ENCODE measurements around the gene IL17RA. TPM values are rescaled to one million over a fixed set of nuclear protein-coding genes. Genes with fewer than 3 reads are reported as not detected.

IL17RA gene
- polyA plus RNA-seq, 1 donor (not counting 4 experiments of a cell fraction or from before 2014, with no cell fraction given) = 6.0 TPM

GRCh38 chr22:17109976-17110375 lies 25.2 kb downstream of the IL17RA start:
- H3K9me1 ChIP-seq (ENCODE audit: control insufficient read depth, extremely low read depth, insufficient read depth, low read length) = no peaks in the 10 kb centered on the region

GRCh38 chr22:17110791-17111550 lies 26.2 kb downstream of the IL17RA start:
- Histone ChIP-seq H3K9ac (ENCODE audit: control insufficient read depth, extremely low read depth, insufficient read depth, low read length) (no peak overlapping the region), H3K27ac (ENCODE audit: control insufficient read depth, insufficient read depth, low read length) (no peak overlapping the region), H3K36me3 (ENCODE audit: control insufficient read depth in 2 of 2, extremely low read depth in 1 of 2, insufficient read depth in 2 of 2, low read length in 2 of 2) (peaks cover 13% of the 10 kb centered on the region in 2 experiments), H3K9me3 (ENCODE audit: control insufficient read depth, low read depth, low read length) (no peaks in the 10 kb centered on the region), H3K4me2 (ENCODE audit: control insufficient read depth, extremely low read depth, insufficient read depth, low read depth, low read length) (no peak overlapping the region), H4K20me1 (ENCODE audit: control insufficient read depth, extremely low read depth, insufficient read depth, low read length) (peaks cover 4% of the 10 kb centered on the region), H3K4me3 (ENCODE audit: control insufficient read depth in 2 of 3, extremely low read depth in 1 of 3, insufficient read depth in 2 of 3, low read depth in 1 of 3, low read length in 3 of 3) (no peak overlapping the region), H3K4me1 (ENCODE audit: control insufficient read depth, extremely low read depth, insufficient read depth, low read length) (no peaks in the 10 kb centered on the region), H2AFZ (ENCODE audit: control insufficient read depth, low read length) (no peak overlapping the region), H3K79me2 (ENCODE audit: control insufficient read depth, insufficient read depth, low read length) (no peaks in the 10 kb centered on the region), H3K9me1 (ENCODE audit: control insufficient read depth, extremely low read depth, insufficient read depth, low read length) (no peaks in the 10 kb centered on the region), H3K27me3 (ENCODE audit: control insufficient read depth, extremely low read depth, insufficient read depth, low read length) (no peaks in the 10 kb centered on the region)
- FAIRE-seq = no peak
- dilution Hi-C loops (cut with MboI; ENCODE audit: extremely low pct_ligation_motif_present, low sequenced_read_pairs) = no loop called here
- TF ChIP-seq, protein P1, sequence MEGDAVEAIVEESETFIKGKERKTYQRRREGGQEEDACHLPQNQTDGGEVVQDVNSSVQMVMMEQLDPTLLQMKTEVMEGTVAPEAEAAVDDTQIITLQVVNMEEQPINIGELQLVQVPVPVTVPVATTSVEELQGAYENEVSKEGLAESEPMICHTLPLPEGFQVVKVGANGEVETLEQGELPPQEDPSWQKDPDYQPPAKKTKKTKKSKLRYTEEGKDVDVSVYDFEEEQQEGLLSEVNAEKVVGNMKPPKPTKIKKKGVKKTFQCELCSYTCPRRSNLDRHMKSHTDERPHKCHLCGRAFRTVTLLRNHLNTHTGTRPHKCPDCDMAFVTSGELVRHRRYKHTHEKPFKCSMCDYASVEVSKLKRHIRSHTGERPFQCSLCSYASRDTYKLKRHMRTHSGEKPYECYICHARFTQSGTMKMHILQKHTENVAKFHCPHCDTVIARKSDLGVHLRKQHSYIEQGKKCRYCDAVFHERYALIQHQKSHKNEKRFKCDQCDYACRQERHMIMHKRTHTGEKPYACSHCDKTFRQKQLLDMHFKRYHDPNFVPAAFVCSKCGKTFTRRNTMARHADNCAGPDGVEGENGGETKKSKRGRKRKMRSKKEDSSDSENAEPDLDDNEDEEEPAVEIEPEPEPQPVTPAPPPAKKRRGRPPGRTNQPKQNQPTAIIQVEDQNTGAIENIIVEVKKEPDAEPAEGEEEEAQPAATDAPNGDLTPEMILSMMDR (optimal IDR thresholded peaks at IDR 0.05 in 1 of 3, IDR thresholded peaks at IDR 0.05 in 1 of 3, conservative IDR thresholded peaks at IDR 0.05 in 1 of 3; ENCODE audit: extremely low read depth in 1 of 3, insufficient read depth in 2 of 3, low read length in 3 of 3) = no peak
- no peak for TF ChIP-seq EZH2 (IDR thresholded peaks at IDR 0.05; ENCODE audit: low read length)
- no peak for DNase-seq (ENCODE audit: low read depth, low spot score)

More at GRCh38 chr22:17109976-17110375, 25.2 kb downstream of the IL17RA start:
- no peak overlapping the region for H2AFZ ChIP-seq (ENCODE audit: control insufficient read depth, low read length)
- no peak overlapping the region for H3K9ac ChIP-seq (ENCODE audit: control insufficient read depth, extremely low read depth, insufficient read depth, low read length)
- H3K4me1 ChIP-seq (ENCODE audit: control insufficient read depth, extremely low read depth, insufficient read depth, low read length) = no peaks in the 10 kb centered on the region
- H3K4me2 ChIP-seq (ENCODE audit: control insufficient read depth, extremely low read depth, insufficient read depth, low read depth, low read length) = no peak overlapping the region
- dilution Hi-C loops (cut with MboI; ENCODE audit: extremely low pct_ligation_motif_present, low sequenced_read_pairs) = no loop called here
- H3K27me3 ChIP-seq (ENCODE audit: control insufficient read depth, extremely low read depth, insufficient read depth, low read length) = no peaks in the 10 kb centered on the region
- H3K79me2 ChIP-seq (ENCODE audit: control insufficient read depth, insufficient read depth, low read length) = no peaks in the 10 kb centered on the region
- H3K27ac ChIP-seq (ENCODE audit: control insufficient read depth, insufficient read depth, low read length) = no peak overlapping the region
- H4K20me1 ChIP-seq (ENCODE audit: control insufficient read depth, extremely low read depth, insufficient read depth, low read length) = peaks cover 4% of the 10 kb centered on the region
- DNase-seq (ENCODE audit: low read depth, low spot score) (no peak), FAIRE-seq (no peak)
- no peak overlapping the region for H3K4me3 ChIP-seq (ENCODE audit: control insufficient read depth in 2 of 3, extremely low read depth in 1 of 3, insufficient read depth in 2 of 3, low read depth in 1 of 3, low read length in 3 of 3)
- H3K9me3 ChIP-seq (ENCODE audit: control insufficient read depth, low read depth, low read length) = no peaks in the 10 kb centered on the region
- TF ChIP-seq, protein P1 (optimal IDR thresholded peaks at IDR 0.05 in 1 of 3, IDR thresholded peaks at IDR 0.05 in 1 of 3, conservative IDR thresholded peaks at IDR 0.05 in 1 of 3; ENCODE audit: extremely low read depth in 1 of 3, insufficient read depth in 2 of 3, low read length in 3 of 3) = no peak
- no peak for TF ChIP-seq EZH2 (IDR thresholded peaks at IDR 0.05; ENCODE audit: low read length)
- peaks cover 13 to 20% of the 10 kb centered on the region in 2 experiments for H3K36me3 ChIP-seq (ENCODE audit: control insufficient read depth in 2 of 2, extremely low read depth in 1 of 2, insufficient read depth in 2 of 2, low read length in 2 of 2)

Measured in keratinocyte (primary cell).